Esophagus (tissue), 2 donors: ENCODE data around the gene WDR55. TPM values are rescaled to one million over a fixed set of nuclear protein-coding genes. Genes with fewer than 3 reads are reported as not detected.
"Not testable (repeated sequence)": the region's sequence is repeated elsewhere in the genome, so short reads cannot be mapped to it uniquely, and the experiment has no call there.

ENCODE experiments used
- H3K27ac ChIP-seq, 2 donors: one replicate each; pipeline ENCODE4 v1.5.1; 2013; ENCODE audit warnings: low read depth in 2 of 2, mild to moderate bottlenecking in 2 of 2, inconsistent platforms in 1 of 2, low read length in 1 of 2, moderate library complexity in 1 of 2
- H3K27me3 ChIP-seq, 2 donors: one replicate each; pipeline ENCODE4 v1.6.1; 2013; ENCODE audit warnings: low read length in 2 of 2, control low read depth in 1 of 2, mild to moderate bottlenecking in 1 of 2; ENCODE audit not compliant: insufficient read depth in 2 of 2, control insufficient read depth in 1 of 2
- H3K36me3 ChIP-seq, 2 donors: one replicate each; pipeline ENCODE4 v1.6.1; 2013; ENCODE audit warnings: low read length in 1 of 2; ENCODE audit not compliant: control insufficient read depth in 2 of 2, insufficient read depth in 2 of 2
- H3K4me1 ChIP-seq, 2 donors: one replicate each; pipeline ENCODE4 v1.6.1; 2013; ENCODE audit warnings: low read length in 1 of 2; ENCODE audit not compliant: control insufficient read depth in 2 of 2, insufficient read depth in 2 of 2
- H3K4me3 ChIP-seq, 2 donors: one replicate each; pipeline ENCODE4 v1.5.1; 2013; ENCODE audit warnings: low read length in 2 of 2, mild to moderate bottlenecking in 2 of 2, low read depth in 1 of 2, moderate library complexity in 1 of 2
- H3K9me3 ChIP-seq, 2 donors: one replicate each; pipeline ENCODE4 v1.6.1; 2013; ENCODE audit warnings: mild to moderate bottlenecking in 2 of 2, low read depth in 1 of 2, low read length in 1 of 2, moderate library complexity in 1 of 2; ENCODE audit not compliant: control insufficient read depth in 2 of 2, insufficient read depth in 1 of 2
- WGBS, 2 donors: extraction: QIAGEN DNeasy Blood & Tissue Kit; methylation state at CpG; one replicate each; pipeline ENCODE4 v1.1.7; 2013; 5-methylcytosine and 5-hydroxymethylcytosine counted together
- polyA plus RNA-seq, 2 donors: library from polyadenylated mRNA; stranded (reverse); fragments of 200-250 nt; gene quantifications; one replicate each; pipeline ENCODE4 v1.2.3, GENCODE V29; 2013
- donor health status: healthy with polysubstance abuse.
- donor health status: Bipolar disorder and iron deficiency.

Gene WDR55
- polyA plus RNA-seq, 2 donors, result 17.3 to 19.2 TPM

DNA sequence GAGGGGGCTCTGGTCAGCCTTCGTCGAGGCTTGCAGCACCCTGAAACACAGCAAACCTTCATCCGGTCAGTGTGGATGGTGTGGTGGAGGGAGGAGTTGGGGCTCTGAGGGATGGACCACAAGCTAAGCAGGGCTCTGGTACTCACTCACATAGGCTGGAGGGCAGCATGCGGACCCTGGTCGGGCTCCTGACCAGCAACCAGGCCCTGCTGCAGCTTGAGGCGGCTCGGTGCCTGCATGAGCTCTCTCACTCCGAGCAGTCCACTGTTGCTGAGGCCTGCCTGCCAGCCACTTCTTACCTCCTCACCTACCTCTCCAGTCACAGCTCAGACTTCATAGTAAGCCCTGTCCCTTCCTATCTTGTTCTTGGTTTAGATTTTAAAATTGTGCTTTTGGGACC is 23.0 kb upstream of the WDR55 start:
- Histone ChIP-seq H3K9me3 (no peaks in the 10 kb centered on the region), H3K4me1 (peaks cover 0 to 3% of the 10 kb centered on the region in 2 donors), H3K36me3 (peaks cover 4 to 17% of the 10 kb centered on the region in 2 donors), H3K4me3 (no peak overlapping the region), H3K27me3 (no peaks in the 10 kb centered on the region), H3K27ac (no peak overlapping the region)
- 88 to 89% methylated on average over 8 of the region's 8 CpGs for WGBS, 2 donors

DNA sequence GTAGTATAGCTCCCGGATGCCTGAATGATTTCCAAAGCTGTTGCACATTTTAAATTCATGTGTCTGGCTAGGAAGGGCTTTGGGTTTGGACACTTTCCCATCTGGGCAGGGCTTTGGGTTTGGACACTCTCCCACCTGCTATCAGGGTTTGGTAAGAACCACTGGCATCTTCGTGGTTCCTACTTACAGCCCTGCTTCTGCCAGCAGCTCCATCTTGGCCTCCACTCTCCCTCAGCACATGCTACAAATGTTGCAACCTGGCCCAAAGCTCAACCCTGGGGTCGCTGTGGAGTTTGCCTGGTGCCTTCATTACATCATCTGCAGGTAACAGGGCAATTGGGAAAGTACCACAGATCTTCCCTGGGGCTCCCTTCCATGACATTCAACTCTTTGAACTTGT is 22.0 kb upstream of the WDR55 start:
- H3K4me3 ChIP-seq, result no peak overlapping the region
- H3K27me3 ChIP-seq, result no peaks in the 10 kb centered on the region
- 45 to 49% methylated on average over 3 of the region's 3 CpGs for WGBS, 2 donors
- no peak overlapping the region for H3K27ac ChIP-seq
- H3K36me3 ChIP-seq, result peaks cover 4 to 17% of the 10 kb centered on the region in 2 donors
- peaks cover 0 to 3% of the 10 kb centered on the region in 2 donors for H3K4me1 ChIP-seq
- no peaks in the 10 kb centered on the region for H3K9me3 ChIP-seq

DNA sequence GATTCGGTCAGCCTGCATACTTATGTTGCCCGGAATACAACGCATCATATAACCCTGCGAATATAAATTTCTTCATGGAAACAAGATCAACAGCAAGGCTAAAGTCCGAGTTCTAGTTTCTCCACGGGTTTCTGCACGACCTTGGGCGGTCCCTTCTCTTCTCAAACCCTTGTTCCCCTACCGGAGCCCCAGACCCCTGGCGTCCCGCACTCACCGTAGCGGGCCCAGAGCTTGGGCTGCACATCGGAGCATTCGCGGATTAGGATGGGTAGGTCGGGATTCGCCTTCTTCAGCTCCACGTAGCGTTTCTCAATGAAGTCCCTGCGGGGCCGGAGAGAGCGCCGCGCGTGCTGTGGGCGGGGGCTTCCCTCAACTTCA is 17.7 kb upstream of the WDR55 start:
- peaks cover 0 to 3% of the 10 kb centered on the region in 2 donors for H3K4me1 ChIP-seq

DNA sequence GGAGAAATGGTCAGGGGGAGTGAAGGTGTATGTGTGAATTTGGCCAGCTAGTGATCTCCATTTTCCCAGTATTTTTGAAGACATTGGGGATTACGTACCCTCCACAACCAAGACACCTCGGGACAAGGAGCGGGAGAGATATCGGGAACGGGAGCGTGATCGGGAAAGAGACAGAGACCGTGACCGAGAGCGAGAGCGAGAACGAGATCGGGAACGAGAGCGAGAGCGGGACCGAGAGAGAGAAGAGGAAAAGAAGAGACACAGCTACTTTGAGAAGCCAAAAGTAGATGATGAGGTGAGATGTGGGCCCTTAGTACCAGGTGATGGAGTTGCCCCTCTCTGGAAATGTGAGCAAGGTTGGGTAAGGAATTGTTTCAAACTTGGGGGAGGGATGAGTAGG is 5.8 kb upstream of the WDR55 start:
- peaks cover 43 to 44% of the 10 kb centered on the region in 2 donors for H3K36me3 ChIP-seq
- H3K27me3 ChIP-seq, result no peaks in the 10 kb centered on the region
- 98 to 99% methylated on average over 17 of the region's 17 CpGs for WGBS, 2 donors
- H3K27ac ChIP-seq, result no peak overlapping the region
- no peaks in the 10 kb centered on the region for H3K9me3 ChIP-seq
- no peak overlapping the region for H3K4me3 ChIP-seq
- H3K4me1 ChIP-seq, result no peaks in the 10 kb centered on the region

More for the DNA sequence above, 17.7 kb upstream of the WDR55 start:
- Histone ChIP-seq H3K27me3 (no peaks in the 10 kb centered on the region), H3K27ac (peak overlapping the region; percentile 73 to 89), H3K4me3 (peak overlapping the region; percentile 84 to 91), H3K9me3 (no peaks in the 10 kb centered on the region), H3K36me3 (peaks cover 4 to 18% of the 10 kb centered on the region in 2 donors)
- WGBS, 2 donors, result 0% methylated on average over 27 of the region's 27 CpGs

DNA sequence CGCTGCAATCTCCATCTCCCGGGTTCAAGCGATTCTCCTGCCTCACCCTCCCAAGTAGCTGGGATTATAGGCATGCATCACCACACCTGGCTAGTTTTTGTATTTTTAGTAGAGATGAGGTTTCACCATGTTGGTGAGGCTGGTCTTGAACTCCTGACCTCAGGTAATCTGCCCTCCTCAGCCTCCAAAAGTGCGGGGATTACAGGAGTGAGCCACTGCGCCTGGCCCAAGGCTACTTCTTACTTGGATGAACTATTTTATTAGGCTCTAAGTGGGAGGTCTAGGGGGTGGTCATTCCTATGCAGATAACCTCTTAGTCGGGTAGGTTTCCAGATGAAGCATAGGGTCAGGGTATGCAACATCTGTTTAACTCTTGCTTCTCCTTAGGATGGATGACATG is 4.3 kb upstream of the WDR55 start:
- 87 to 89% methylated on average over 6 of the region's 6 CpGs for WGBS, 2 donors
- H3K9me3 ChIP-seq, H3K4me1 ChIP-seq, H3K27me3 ChIP-seq, H3K27ac ChIP-seq, H3K4me3 ChIP-seq: not testable (repeated sequence)
- H3K36me3 ChIP-seq, result peaks cover 37 to 42% of the 10 kb centered on the region in 2 donors

DNA sequence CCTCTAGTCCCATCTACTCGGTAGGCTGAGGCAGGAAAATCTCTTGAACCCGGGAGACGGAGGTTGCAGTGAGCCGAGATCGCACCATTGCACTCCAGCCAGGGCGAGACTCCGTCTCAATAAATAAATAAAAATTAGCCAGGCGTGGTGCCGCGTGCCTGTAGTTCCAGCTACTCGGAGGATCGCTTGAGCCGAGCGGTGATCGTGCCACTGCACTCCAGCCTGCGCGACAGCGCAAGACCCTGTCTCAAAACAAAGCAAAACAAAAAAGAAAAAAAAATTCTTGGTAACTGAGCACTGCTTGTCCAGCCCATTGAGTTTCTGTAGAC is 710 bp upstream of the WDR55 start:
- 8 to 11% methylated on average over 18 of the region's 18 CpGs for WGBS, 2 donors
- Histone ChIP-seq H3K27me3 (no peaks in the 10 kb centered on the region), H3K9me3 (no peaks in the 10 kb centered on the region), H3K4me1 (peaks cover 0 to 7% of the 10 kb centered on the region in 2 donors), H3K4me3 (peak overlapping the region; percentile 95 to 98), H3K27ac (peak overlapping the region; percentile 99), H3K36me3 (peaks cover 31 to 41% of the 10 kb centered on the region in 2 donors)

DNA sequence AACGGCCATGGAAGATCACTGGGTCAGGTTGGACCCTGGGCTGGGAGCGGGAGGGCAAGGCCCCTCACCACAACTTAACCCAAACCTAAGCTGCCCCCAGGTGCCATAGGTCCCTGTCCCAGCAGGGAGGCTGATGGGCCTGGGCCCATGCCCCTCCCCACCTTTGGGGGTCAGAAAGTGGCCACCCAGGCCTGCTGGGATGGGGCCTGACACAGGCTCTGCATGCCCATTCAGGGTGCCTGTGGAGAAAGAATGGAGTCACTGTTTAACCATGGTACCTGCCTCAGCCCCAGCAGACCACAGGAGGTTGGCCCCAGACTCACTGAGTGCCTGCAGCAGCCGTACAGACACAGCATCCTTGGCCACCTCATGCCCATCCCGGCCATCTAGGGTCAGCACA is 6.3 kb downstream of the WDR55 start:
- not testable (repeated sequence) for H3K9me3 ChIP-seq, H3K4me1 ChIP-seq, H3K27me3 ChIP-seq, H3K27ac ChIP-seq, H3K4me3 ChIP-seq
- 92 to 95% methylated on average over 4 of the region's 4 CpGs for WGBS, 2 donors
- H3K36me3 ChIP-seq, result peaks cover 27 to 52% of the 10 kb centered on the region in 2 donors

DNA sequence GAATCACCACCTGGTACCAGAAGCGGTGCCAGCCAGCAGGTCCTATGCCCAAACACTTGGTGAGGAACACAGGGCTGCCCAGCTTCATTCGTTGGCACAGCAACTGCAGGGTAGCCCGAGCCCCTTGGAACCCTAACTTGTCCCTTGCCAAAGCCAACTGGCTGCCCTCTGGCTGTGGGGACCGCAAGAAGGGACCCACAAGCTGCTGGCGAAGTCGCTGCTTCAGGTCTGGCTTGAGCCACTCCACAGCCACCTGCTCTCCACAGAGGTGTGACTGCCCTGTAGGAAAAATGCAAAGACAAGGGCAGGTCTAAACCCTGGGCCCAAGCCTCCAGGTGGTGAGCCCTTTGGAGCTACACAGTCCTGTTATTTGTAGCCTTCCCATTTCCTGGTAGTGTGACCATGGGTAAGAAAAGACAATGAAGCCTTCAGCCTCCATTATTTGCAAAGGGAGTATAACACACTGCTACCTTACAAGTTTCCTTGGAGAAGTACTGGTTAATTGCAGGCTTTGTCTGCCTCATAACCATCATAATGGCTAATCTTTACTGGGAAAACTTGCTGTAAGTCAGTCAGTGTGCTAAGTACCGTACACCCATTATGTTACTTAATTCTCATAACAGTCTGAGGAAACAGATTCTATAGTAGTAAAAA is 6.9 kb downstream of the WDR55 start:
- H3K4me3 ChIP-seq, result no peak overlapping the region
- no peak overlapping the region for H3K27ac ChIP-seq
- 95 to 97% methylated on average over 4 to 6 of the region's 7 CpGs for WGBS, 2 donors
- no peaks in the 10 kb centered on the region for H3K9me3 ChIP-seq
- no peaks in the 10 kb centered on the region for H3K27me3 ChIP-seq
- H3K4me1 ChIP-seq, result peaks cover 0 to 3% of the 10 kb centered on the region in 2 donors
- peaks cover 29 to 55% of the 10 kb centered on the region in 2 donors for H3K36me3 ChIP-seq

DNA sequence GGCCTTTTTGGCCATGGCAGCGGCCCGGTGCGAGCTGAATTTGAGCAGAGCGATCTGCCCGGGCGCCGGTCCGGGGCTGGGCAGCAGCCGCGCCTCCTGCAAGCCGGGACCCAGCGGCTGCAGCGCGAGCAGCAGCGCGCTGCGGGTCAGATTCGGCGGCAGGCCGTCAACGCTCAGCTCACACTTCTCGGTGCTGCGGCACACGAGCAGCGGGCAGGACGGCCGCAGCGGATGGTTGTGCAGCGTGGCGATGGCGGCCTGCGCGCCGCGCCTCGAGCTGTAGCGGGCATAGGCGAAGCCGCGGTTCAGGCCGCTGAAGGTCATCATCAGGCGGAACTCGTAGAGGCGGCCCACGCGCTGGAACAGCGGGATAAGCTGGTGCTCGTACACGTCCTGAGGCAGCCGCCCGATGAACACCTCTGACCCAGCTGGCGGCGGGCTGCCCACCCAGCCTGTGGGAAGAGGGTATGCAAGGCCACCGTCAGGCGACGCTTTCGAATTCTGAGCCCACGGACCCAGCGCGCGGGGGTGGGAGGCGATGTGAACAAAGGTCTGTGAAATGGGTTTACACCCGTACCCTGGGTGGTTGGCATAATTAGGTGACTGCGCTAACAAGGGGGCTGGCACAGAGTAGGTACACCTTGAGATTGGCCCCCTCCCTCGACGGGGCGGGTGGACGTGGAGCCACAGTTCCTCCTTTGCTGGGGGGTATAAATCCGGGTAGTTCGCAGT is 7.9 kb downstream of the WDR55 start:
- WGBS, 2 donors, result 55 to 60% methylated on average over 69 to 70 of the region's 70 CpGs
- Histone ChIP-seq H3K27me3 (no peaks in the 10 kb centered on the region), H3K36me3 (peaks cover 37 to 65% of the 10 kb centered on the region in 2 donors), H3K4me3 (no peak overlapping the region), H3K9me3 (no peaks in the 10 kb centered on the region), H3K27ac (no peak overlapping the region), H3K4me1 (peaks cover 0 to 3% of the 10 kb centered on the region in 2 donors)
